PC-9 (cell line): Measurements from ENCODE around the gene MICAL2.

Source experiments
- CTCF ChIP-seq: fragments of 200-600 bp; sonication (generic); conservative IDR thresholded peaks from 2 replicates; pipeline ENCODE4 v1.6.1; 2017; ENCODE audit warnings: mixed run types, antibody characterized with exemption, mild to moderate bottlenecking, moderate library complexity
- EZH2 ChIP-seq: fragments of 200-600 bp; sonication (generic); IDR thresholded peaks from 2 replicates; pipeline ENCODE4 v1.8.0; 2017; ENCODE audit warnings: antibody characterized with exemption, low read depth

DNA sequence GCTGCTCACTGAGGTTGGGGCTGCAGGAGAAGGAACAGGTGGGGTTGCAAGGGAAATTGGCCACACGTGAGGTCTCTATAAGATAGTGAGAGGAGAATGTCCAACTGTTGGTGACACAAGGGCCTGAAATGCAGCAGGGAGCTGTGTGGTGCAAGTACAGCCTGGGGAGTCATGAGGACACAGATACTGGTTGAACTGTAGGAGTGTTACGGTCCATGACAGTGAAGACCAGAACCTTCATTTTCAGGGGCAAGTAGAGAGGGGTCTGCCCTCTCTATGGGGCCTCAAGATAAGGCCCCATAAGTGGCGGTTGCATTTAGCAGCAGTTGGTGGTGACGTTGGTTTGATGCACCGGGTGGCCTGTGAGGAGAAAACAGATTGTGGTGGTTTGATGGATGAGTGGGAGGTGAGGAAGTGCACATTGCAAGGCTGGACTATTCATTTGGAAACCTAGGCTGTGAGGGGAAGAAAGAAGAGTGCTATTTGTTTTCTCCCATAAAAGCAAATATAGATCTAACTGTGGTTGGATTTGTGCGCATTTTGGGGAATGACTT lies 39.4 kb downstream of the MICAL2 start:
- TF ChIP-seq EZH2 (no peak), CTCF (no peak)
